Esophagus muscularis mucosa (tissue), 4 donors: ENCODE measurements around the gene PTPRJ. TPM values are rescaled to one million over a fixed set of nuclear protein-coding genes. Genes with fewer than 3 reads are reported as not detected.
A peak's percentile ranks its signal among the peaks of the same experiment; 100 is the strongest.

Experiments used
- DNase-seq: peaks from one replicate; pipeline ENCODE4 v3.0.0-alpha.2; 2017; ENCODE audit errors: extremely low spot score
- H3K27ac ChIP-seq, 4 donors: fragments of 200-600 bp; sonication (generic); replicated peaks in 1 of 4; 1 replicate in 3 of 4; 2 replicates in 1 of 4; pipeline ENCODE4 v1.5.1; 2016 to 2019; ENCODE audit warnings: mild to moderate bottlenecking in 1 of 4
- H3K27me3 ChIP-seq, 4 donors: fragments of 200-600 bp; sonication (generic); one replicate each; pipeline versions ENCODE4 v1.5.1 to v1.6.0; 2016 to 2019
- H3K36me3 ChIP-seq, 4 donors: fragments of 200-600 bp; sonication (generic); one replicate each; pipeline ENCODE4 v1.5.1; 2016 to 2019
- H3K4me1 ChIP-seq, 4 donors: fragments of 200-600 bp; sonication (generic); one replicate each; pipeline ENCODE4 v1.5.1; 2016 to 2019
- H3K4me3 ChIP-seq, 4 donors: fragments of 200-600 bp; sonication (generic); 1 replicate in 2 of 4; 2 replicates in 2 of 4; pipeline ENCODE4 v1.5.1; 2016 to 2019; ENCODE audit warnings: mild to moderate bottlenecking in 4 of 4, moderate library complexity in 1 of 4
- H3K9me3 ChIP-seq, 4 donors: fragments of 200-600 bp; sonication (generic); 1 replicate in 3 of 4; 2 replicates in 1 of 4; pipeline ENCODE4 v1.5.1; 2016 to 2019
- EP300 ChIP-seq: sonication (generic); formaldehyde crosslinking; IDR thresholded peaks from one replicate; pipeline ENCODE4 v1.6.1; 2017; ENCODE audit warnings: antibody characterized with exemption
- POLR2A ChIP-seq: fragments of 450-650 bp; IDR thresholded peaks from one replicate; pipeline ENCODE4 v1.6.1; 2017; ENCODE audit warnings: antibody characterized with exemption, moderate library complexity, mild to moderate bottlenecking, low read depth
- POLR2AphosphoS5 ChIP-seq, 2 donors: sonication (generic); formaldehyde crosslinking; IDR thresholded peaks; one replicate each; pipeline ENCODE4 v1.6.1; 2017; ENCODE audit warnings: antibody characterized with exemption in 2 of 2
- WGBS: methylation state at CpG from one replicate; pipeline ENCODE4 v1.1.5; 2018; 5-methylcytosine and 5-hydroxymethylcytosine counted together
- intact Hi-C: fragments of 100-400 bp; cut with DNase I; formaldehyde crosslinking; loops from one replicate; pipeline ENCODE4 v1.15.1; 2023
- total RNA-seq, 4 donors: library from RNA; depleted of rRNA; stranded (reverse); fragments of >200 nt; gene quantifications; one replicate each; pipeline versions ENCODE4 v1.1.0 to v1.2.1, GENCODE V29; 2016
- TF ChIP-seq, protein P1 (sequence below), 3 experiments: fragments of 200-600 bp in 2 of 3; fragments of 450-650 bp in 1 of 3; sonication (generic) in 2 of 3; IDR thresholded peaks; one replicate each; pipeline ENCODE4 v1.5.1; 2017 to 2019; ENCODE audit warnings: antibody characterized with exemption in 3 of 3, mild to moderate bottlenecking in 2 of 3, moderate library complexity in 1 of 3

Gene PTPRJ
- total RNA-seq, 4 donors from 2014 or later = 8.3 to 14.1 (median 10.5) TPM

DNA sequence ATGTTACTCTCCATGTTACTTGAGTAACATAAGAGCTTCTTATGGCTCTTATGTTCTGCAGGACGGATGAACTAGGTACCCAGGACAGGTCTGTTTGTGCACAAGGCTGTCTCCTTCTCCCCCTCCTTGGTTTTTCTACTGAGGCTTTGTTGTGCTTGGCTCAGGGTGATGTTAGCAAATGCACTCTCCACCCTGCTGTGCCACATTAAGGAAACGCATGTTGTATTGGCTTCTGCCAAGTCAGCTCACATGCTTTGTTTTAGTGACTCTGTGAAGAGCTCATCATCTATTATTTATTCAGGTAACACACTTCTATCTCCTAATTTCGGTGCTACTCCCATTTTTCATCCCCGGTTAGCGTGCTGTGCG, 108.3 kb downstream of the PTPRJ start:
- Histone ChIP-seq H3K4me3 (no peak overlapping the region), H3K36me3 (no peaks in the 10 kb centered on the region), H3K27ac (no peak overlapping the region), H3K4me1 (peaks cover 8 to 18% (median 10%) of the 10 kb centered on the region in 4 donors), H3K9me3 (no peaks in the 10 kb centered on the region), H3K27me3 (peaks cover 0 to 13% (median 0%) of the 10 kb centered on the region in 4 donors)
- intact Hi-C loops = no loop called here
- TF ChIP-seq POLR2A (no peak), EP300 (no peak), POLR2AphosphoS5 (IDR thresholded peaks at IDR 0.05) (no peak)
- TF ChIP-seq, protein P1, sequence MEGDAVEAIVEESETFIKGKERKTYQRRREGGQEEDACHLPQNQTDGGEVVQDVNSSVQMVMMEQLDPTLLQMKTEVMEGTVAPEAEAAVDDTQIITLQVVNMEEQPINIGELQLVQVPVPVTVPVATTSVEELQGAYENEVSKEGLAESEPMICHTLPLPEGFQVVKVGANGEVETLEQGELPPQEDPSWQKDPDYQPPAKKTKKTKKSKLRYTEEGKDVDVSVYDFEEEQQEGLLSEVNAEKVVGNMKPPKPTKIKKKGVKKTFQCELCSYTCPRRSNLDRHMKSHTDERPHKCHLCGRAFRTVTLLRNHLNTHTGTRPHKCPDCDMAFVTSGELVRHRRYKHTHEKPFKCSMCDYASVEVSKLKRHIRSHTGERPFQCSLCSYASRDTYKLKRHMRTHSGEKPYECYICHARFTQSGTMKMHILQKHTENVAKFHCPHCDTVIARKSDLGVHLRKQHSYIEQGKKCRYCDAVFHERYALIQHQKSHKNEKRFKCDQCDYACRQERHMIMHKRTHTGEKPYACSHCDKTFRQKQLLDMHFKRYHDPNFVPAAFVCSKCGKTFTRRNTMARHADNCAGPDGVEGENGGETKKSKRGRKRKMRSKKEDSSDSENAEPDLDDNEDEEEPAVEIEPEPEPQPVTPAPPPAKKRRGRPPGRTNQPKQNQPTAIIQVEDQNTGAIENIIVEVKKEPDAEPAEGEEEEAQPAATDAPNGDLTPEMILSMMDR (IDR thresholded peaks at IDR 0.05) = no peak
- DNase-seq = no peak
- WGBS = 74% methylated on average over 6 of the region's 6 CpGs

DNA sequence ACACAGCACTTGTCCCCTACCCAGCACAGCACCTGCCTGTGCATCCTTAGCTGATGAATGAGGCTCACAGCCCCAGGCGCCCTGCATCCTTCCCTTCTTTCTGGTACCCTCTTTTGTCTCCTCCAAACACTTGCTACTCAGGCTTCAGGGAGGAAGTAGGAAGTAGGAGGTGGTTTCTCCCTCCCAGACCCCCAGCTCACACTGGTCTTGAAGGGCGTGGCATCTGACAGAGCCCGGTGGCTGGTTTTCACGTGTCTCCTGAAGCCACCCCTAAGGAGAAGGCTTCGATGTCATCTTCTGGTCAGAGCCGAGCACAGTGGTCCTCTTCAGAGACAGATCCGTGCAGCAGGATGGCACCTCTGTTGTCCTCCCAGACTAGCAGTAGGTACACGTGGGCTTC, 109.8 kb downstream of the PTPRJ start:
- DNase-seq = no peak
- Histone ChIP-seq H3K4me3 (no peak overlapping the region), H3K4me1 (peaks cover 18 to 31% (median 21%) of the 10 kb centered on the region in 4 donors), H3K27me3 (peaks cover 0 to 9% (median under 1%) of the 10 kb centered on the region in 4 donors), H3K9me3 (no peaks in the 10 kb centered on the region), H3K36me3 (no peaks in the 10 kb centered on the region), H3K27ac (no peak overlapping the region)
- 84% methylated on average over 8 of the region's 8 CpGs for WGBS
- intact Hi-C loops = no loop called here
- TF ChIP-seq EP300 (no peak), POLR2AphosphoS5 (IDR thresholded peaks at IDR 0.05) (no peak), POLR2A (no peak)
- TF ChIP-seq, protein P1 (IDR thresholded peaks at IDR 0.05) = no peak

DNA sequence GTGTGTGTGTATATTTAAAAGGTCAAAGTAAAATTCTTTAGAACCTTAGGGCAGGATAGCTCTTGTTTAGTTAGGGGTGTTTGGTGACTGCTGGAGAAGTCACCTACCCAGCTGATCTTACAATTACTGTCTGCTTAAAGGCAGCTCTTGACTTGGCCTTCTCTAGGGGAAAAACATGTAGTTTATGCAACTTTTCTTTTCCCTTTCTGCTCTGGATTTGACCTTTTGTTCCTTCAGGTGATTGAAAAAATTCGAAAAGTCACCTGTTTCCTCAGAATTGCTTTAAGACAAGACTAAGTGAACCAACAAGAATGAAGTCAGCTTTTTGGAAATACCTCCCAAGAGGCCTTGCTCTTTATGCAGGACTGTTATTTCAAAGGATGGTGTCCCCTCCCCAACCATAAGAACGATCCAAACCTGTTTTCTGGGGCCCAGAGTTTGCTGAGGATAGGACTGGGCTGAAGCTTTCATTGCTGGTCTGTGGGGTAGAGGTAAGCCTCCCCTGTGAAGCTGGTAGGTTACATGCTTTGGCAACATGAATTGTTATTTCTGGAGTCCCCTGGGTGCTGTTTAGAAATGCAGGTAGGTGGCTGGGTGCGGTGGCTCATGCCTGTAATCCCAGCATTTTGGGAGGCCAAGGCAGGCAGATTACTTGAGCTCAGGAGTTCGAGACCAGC, 111.2 kb downstream of the PTPRJ start:
- no peaks in the 10 kb centered on the region for H3K9me3 ChIP-seq
- no peak overlapping the region for H3K27ac ChIP-seq
- intact Hi-C loops = no loop called here
- H3K4me3 ChIP-seq = no peak overlapping the region
- TF ChIP-seq, protein P1 (IDR thresholded peaks at IDR 0.05) = no peak
- no peak for TF ChIP-seq EP300
- TF ChIP-seq POLR2A = no peak
- no peak for TF ChIP-seq POLR2AphosphoS5 (IDR thresholded peaks at IDR 0.05)
- WGBS = 96% methylated on average over 4 of the region's 4 CpGs
- H3K4me1 ChIP-seq = peaks cover 23 to 35% (median 26%) of the 10 kb centered on the region in 4 donors
- DNase-seq = peak; percentile 57
- peaks cover 0 to 11% (median 3%) of the 10 kb centered on the region in 4 donors for H3K27me3 ChIP-seq
- no peaks in the 10 kb centered on the region for H3K36me3 ChIP-seq

GRCh38 chr11:48093323-48093722, 113.0 kb downstream of the PTPRJ start:
- TF ChIP-seq EP300 = no peak
- TF ChIP-seq, protein P1 (IDR thresholded peaks at IDR 0.05) = no peak
- no peak for TF ChIP-seq POLR2AphosphoS5 (IDR thresholded peaks at IDR 0.05)
- no peak for TF ChIP-seq POLR2A
- peaks cover 19 to 33% (median 26%) of the 10 kb centered on the region in 4 donors for H3K4me1 ChIP-seq

More at GRCh38 chr11:48093323-48093722, 113.0 kb downstream of the PTPRJ start:
- WGBS = 49% methylated on average over 4 of the region's 4 CpGs
- no peak for DNase-seq
- Histone ChIP-seq H3K9me3 (no peaks in the 10 kb centered on the region), H3K36me3 (no peaks in the 10 kb centered on the region), H3K4me3 (no peak overlapping the region), H3K27me3 (peaks cover 0 to 11% (median 3%) of the 10 kb centered on the region in 4 donors), H3K27ac (no peak overlapping the region)
- intact Hi-C loops = no loop called here
